Measurements from ENCODE around the gene ITPK1.

DNA sequence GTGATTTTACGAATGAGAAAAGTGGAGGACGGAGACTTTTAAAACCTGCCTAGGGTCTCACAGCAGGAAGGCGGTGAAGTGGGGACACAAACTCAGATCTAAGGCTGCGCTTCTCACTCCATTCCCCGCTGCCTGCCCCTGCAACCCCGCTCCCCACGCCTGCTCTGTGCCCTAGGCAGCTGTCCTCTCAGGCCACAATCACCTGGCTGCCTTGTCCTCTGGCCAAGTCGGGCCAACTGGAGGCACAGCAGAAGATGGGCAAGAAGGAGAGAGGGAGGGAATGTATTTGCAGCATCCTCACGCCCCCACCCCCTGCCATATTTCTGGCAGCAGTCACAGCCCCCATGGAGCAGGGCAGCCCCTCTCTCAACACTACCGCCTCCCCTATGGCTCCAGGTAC lies 97.8 kb downstream of the ITPK1 start:
- TF ChIP-seq, protein P1, sequence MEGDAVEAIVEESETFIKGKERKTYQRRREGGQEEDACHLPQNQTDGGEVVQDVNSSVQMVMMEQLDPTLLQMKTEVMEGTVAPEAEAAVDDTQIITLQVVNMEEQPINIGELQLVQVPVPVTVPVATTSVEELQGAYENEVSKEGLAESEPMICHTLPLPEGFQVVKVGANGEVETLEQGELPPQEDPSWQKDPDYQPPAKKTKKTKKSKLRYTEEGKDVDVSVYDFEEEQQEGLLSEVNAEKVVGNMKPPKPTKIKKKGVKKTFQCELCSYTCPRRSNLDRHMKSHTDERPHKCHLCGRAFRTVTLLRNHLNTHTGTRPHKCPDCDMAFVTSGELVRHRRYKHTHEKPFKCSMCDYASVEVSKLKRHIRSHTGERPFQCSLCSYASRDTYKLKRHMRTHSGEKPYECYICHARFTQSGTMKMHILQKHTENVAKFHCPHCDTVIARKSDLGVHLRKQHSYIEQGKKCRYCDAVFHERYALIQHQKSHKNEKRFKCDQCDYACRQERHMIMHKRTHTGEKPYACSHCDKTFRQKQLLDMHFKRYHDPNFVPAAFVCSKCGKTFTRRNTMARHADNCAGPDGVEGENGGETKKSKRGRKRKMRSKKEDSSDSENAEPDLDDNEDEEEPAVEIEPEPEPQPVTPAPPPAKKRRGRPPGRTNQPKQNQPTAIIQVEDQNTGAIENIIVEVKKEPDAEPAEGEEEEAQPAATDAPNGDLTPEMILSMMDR (IDR thresholded peaks at IDR 0.05): no peak
- TF ChIP-seq POLR2A (IDR thresholded peaks at IDR 0.05): no peak

All from prostate gland (tissue), 2 donors.